ENCODE measurements around the gene DUSP9. TPM values are rescaled to one million over a fixed set of nuclear protein-coding genes. Genes with fewer than 3 reads are reported as not detected.
"Not testable (repeated sequence)": the region's sequence is repeated elsewhere in the genome, so short reads cannot be mapped to it uniquely, and the experiment has no call there.

The DUSP9 gene
- total RNA-seq, 2 donors from 2014 or later, result 3.5 TPM; not detected in 1

- H3K36me3 ChIP-seq, result no peaks in the 10 kb centered on the region
- intact Hi-C loops (cut with DNase I), result no loop called here
- no peak overlapping the region for H3K4me3 ChIP-seq
- 67% methylated on average over 7 of the region's 7 CpGs for WGBS
- no peaks in the 10 kb centered on the region for H3K9me3 ChIP-seq
- no peaks in the 10 kb centered on the region for H3K27me3 ChIP-seq (replicated peaks; ENCODE audit: insufficient read depth)
- H3K4me1 ChIP-seq (replicated peaks), result no peaks in the 10 kb centered on the region
- no peak for DNase-seq (ENCODE audit: low spot score)
- TF ChIP-seq POLR2AphosphoS5 (IDR thresholded peaks at IDR 0.05), result no peak
- TF ChIP-seq POLR2A (IDR thresholded peaks at IDR 0.05), result no peak
- TF ChIP-seq, protein P1, sequence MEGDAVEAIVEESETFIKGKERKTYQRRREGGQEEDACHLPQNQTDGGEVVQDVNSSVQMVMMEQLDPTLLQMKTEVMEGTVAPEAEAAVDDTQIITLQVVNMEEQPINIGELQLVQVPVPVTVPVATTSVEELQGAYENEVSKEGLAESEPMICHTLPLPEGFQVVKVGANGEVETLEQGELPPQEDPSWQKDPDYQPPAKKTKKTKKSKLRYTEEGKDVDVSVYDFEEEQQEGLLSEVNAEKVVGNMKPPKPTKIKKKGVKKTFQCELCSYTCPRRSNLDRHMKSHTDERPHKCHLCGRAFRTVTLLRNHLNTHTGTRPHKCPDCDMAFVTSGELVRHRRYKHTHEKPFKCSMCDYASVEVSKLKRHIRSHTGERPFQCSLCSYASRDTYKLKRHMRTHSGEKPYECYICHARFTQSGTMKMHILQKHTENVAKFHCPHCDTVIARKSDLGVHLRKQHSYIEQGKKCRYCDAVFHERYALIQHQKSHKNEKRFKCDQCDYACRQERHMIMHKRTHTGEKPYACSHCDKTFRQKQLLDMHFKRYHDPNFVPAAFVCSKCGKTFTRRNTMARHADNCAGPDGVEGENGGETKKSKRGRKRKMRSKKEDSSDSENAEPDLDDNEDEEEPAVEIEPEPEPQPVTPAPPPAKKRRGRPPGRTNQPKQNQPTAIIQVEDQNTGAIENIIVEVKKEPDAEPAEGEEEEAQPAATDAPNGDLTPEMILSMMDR (IDR thresholded peaks at IDR 0.05), result no peak
- no peak overlapping the region for H3K27ac ChIP-seq
Observed at GRCh38 chrX:153600921-153601320, 46.1 kb upstream of the DUSP9 start.

DNA sequence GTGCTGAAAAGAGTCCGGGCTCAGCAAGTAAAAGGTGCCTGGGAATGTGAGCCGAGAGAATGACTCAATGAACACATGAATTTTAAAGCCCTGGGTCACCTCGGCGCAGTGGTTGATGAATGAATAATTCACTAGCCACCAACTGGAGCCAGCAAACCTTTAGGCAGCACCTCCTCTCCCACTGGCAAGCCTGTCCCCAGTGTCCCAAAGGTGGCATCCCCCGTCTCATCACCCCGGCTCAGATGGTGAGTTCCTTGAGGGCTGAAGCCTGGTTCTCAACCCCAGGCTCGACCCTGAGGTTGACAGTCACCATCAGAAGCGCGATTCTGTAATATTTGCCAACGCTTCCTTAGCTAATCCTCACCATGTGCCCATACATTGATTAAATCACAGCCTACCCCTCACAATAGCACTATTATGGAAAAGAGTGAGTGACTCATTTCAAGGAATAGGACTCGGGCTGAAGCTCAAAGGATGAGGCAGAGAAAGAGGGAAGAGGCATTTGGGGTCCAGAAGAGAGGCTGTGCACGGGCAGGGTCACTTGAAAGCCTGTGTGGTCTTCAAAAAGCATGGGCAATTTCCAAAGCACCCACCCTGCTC lies 45.4 kb upstream of the DUSP9 start:
- DNase-seq (ENCODE audit: low spot score), result no peak
- intact Hi-C loops (cut with DNase I), result no loop called here
- Histone ChIP-seq H3K4me1 (replicated peaks) (no peaks in the 10 kb centered on the region), H3K27ac (no peak overlapping the region), H3K27me3 (replicated peaks; ENCODE audit: insufficient read depth) (no peaks in the 10 kb centered on the region), H3K9me3 (no peaks in the 10 kb centered on the region), H3K4me3 (no peak overlapping the region), H3K36me3 (no peaks in the 10 kb centered on the region)
- 91% methylated on average over 12 of the region's 12 CpGs for WGBS
- TF ChIP-seq, protein P1 (IDR thresholded peaks at IDR 0.05), result no peak
- TF ChIP-seq POLR2AphosphoS5 (IDR thresholded peaks at IDR 0.05) (no peak), POLR2A (IDR thresholded peaks at IDR 0.05) (no peak)

- no peaks in the 10 kb centered on the region for H3K36me3 ChIP-seq
- H3K4me1 ChIP-seq (replicated peaks), result no peaks in the 10 kb centered on the region
- no peak for DNase-seq (ENCODE audit: low spot score)
- no peak overlapping the region for H3K4me3 ChIP-seq
- WGBS, result 98% methylated on average over 3 of the region's 3 CpGs
- H3K27me3 ChIP-seq (replicated peaks; ENCODE audit: insufficient read depth), result no peaks in the 10 kb centered on the region
- no peaks in the 10 kb centered on the region for H3K9me3 ChIP-seq
- intact Hi-C loops (cut with DNase I), result no loop called here
- no peak overlapping the region for H3K27ac ChIP-seq
- TF ChIP-seq, protein P1 (IDR thresholded peaks at IDR 0.05), result no peak
- no peak for TF ChIP-seq POLR2AphosphoS5 (IDR thresholded peaks at IDR 0.05)
- TF ChIP-seq POLR2A (IDR thresholded peaks at IDR 0.05), result no peak
Observed at GRCh38 chrX:153602601-153603000, 44.4 kb upstream of the DUSP9 start.

- H3K27me3 ChIP-seq (replicated peaks; ENCODE audit: insufficient read depth), result no peaks in the 10 kb centered on the region
- intact Hi-C loops (cut with DNase I), result no loop called here
Observed at GRCh38 chrX:153603131-153603656, 43.8 kb upstream of the DUSP9 start.

GRCh38 chrX:153604666-153605380 lies 42.2 kb upstream of the DUSP9 start:
- H3K4me3 ChIP-seq; H3K27ac ChIP-seq; H3K4me1 ChIP-seq (replicated peaks); DNase-seq (ENCODE audit: low spot score); intact Hi-C loops (cut with DNase I); H3K36me3 ChIP-seq; H3K27me3 ChIP-seq (replicated peaks; ENCODE audit: insufficient read depth); H3K9me3 ChIP-seq: not testable (repeated sequence)
- 91% methylated on average over 17 of the region's 18 CpGs for WGBS

More at GRCh38 chrX:153603131-153603656, 43.8 kb upstream of the DUSP9 start:
- TF ChIP-seq POLR2AphosphoS5 (IDR thresholded peaks at IDR 0.05) (no peak), POLR2A (IDR thresholded peaks at IDR 0.05) (no peak)
- TF ChIP-seq, protein P1 (IDR thresholded peaks at IDR 0.05), result no peak
- Histone ChIP-seq H3K4me1 (replicated peaks) (no peaks in the 10 kb centered on the region), H3K9me3 (no peaks in the 10 kb centered on the region), H3K27ac (no peak overlapping the region), H3K4me3 (no peak overlapping the region), H3K36me3 (no peaks in the 10 kb centered on the region)
- no peak for DNase-seq (ENCODE audit: low spot score)
- WGBS, result 90% methylated on average over 7 of the region's 17 CpGs

Measured in prostate gland (tissue), 2 donors.